DMS 273 treated with DMSO at 0.1 percent for 48 hours (cell line): ENCODE results near the gene RBM20.
"Not testable (repeated sequence)": the region's sequence is repeated elsewhere in the genome, so short reads cannot be mapped to it uniquely, and the experiment has no call there.

Experiments
- DNase-seq: peaks from one replicate; lab custom pipeline; 2025; lab: John Stamatoyannopoulos, UW

Gene RBM20

DNA sequence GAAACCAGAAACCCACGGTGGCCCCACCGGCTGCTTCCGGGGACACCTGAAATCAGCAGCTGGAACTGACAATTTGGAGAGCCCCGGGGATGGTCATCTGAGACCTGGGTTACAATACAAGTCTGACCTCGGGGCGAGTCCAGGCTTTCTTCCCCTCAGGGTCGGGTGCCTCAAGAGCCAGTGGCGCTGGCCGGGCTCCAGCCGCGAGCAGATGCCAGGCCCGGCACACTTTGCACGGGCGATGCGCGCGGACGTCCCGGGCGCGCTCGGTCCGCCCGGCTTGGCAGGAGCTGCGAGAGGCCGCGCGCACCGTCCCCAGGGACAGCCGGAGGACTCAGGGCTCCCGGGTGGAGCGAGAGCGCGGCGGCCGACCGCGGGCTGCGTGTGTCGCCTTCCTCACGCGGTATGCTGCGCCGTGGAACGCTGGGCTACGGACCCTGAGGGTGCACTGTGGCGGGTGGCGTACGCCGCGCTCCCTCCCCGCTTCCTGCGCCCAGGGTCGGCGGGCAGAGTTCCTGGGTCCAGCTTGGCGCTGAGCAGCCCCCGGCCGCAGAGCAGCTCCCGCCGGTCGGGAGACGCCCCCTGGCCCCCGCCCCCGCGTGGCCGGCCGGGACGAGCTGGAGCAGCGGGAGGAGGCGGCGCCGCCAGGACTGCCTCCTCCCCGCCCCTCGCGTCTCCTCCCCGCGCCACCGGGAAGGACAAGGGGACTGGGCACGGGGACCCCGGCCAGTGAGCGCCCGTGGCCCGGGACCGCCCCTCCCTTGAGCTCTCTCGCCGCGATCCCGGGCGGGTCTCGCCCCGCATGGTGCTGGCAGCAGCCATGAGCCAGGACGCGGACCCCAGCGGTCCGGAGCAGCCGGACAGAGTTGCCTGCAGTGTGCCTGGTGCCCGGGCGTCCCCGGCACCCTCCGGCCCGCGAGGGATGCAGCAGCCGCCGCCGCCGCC is at the start of gene RBM20:
TSS of gene RBM20 (plus strand) at position 684 of the 945 bp plus-strand sequence. CDS start at position 803, 119 bp downstream.
- DNase-seq: no peak

DNA sequence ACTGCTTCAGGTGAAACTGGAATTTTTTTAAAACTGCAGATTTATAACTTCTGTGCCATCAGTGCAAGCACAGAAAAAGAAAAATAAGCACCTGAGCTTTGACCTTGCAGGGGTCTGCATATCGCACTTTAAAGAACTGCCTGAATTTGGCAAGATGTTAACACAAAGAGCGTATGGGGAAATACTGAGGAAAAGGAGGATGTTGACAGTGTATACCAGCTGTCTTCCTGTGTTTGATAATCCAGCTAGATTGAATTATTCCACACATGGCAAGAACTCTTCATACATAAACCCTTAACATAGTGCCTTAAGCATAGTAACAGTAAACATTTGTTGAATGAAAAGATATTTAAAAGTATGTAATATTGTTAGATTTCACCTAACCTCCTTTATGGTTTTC is 46.7 kb upstream of the RBM20 start:
- no peak for DNase-seq

DNA sequence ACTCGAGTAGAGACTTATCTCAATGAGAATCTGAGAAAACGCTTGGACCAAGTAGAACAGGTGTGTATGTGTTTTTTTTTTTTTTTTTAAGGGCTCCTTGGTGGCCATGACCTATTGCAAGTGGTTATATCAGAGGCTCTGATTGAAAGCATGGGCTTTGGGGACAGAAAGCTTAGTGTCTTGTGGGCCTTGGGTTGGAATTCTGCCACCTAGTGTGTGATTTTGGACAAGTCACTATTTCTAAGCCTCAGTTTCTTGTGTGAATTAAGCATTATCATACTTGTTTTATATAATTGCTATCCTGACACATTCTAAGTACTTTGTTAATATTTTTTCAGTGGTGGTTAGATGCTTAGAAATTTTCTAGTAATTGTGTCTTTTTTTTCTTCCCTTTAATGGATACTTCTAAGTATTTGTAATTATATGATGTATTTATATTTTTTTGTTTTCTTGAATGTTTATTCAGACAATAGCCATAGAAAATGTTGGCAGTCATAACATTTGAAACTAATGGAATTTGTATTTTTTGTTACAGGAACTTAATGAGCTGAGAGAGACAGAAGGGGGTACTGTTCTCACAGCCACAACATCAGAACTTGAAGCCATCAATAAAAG is 43.5 kb upstream of the RBM20 start:
- DNase-seq: no peak

DNA sequence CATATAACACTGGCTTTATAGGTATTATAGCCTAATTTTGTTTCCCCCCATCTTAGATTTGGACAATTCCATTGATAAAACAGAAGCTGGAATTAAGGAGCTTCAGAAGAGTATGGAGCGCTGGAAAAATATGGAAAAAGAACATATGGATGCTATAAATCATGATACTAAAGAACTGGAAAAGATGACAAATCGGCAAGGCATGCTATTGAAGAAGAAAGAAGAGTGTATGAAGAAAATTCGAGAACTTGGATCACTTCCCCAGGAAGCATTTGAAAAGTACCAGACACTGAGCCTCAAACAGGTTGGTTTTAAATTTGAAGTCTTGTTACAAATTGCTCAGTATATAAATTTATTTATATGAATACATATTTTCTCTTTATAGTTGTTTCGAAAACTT is 42.6 kb upstream of the RBM20 start:
- no peak for DNase-seq

DNA sequence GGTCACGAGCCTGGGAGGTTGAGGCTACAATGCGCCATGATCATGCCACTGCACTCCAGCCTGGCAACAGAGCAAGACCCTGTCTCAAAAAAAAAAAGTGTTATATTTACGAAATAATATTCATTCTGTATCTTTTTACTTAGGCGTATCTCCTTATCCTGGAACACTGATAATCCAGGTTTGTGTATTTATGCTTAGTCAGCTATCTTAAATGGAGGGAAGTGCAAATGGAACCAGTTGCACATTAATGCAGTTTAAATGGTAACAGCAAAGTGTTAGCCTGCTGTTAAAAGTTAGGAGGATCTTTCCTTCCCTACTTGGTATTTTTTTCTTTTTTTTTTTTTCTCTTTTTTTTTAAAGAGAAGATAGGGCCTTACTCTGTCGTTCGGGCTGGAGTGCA is 36.0 kb upstream of the RBM20 start:
- DNase-seq: no peak

DNA sequence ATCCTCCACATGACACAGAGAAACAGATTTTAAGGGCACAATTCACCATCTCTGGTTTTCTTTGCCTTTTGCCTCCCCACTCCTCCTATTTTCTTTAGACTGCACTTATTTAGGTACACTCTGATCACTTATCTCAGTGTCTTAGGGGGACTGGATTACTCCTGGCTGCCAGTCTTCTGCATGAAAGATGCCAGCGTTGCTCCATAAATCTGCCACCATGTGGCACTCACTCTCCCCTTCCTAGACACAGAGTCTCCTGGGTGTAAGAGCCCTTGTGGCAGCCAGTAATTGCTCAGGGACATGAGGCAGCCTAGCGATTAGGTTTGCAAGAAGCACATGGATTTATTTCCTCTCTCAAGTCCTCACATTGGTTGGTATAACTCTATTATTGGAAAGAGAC is 34.5 kb upstream of the RBM20 start:
- peak; percentile 55 for DNase-seq

DNA sequence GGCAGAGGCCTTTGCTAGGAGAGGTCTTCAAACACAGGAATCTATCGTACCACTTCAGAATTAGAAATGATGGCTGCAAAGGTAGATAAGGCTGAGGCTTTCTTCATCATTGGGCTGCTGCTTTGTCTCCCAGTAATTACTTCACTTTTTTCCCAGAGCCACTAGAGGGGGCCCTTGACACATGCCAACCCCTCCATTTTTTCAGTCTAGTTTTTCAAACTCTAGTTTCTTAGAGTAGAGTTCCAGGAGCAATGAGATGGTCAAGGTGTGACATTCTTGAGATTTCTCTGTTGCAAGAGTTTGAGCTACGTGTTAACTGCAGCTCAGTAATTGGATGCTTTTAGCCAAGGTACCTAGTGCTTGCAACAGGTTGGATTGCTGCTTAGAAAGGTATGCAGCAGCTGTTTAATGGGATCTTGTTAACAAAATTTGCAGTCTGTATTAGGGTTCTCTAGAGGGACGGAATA is 33.8 kb upstream of the RBM20 start:
- DNase-seq: peak; percentile 31

DNA sequence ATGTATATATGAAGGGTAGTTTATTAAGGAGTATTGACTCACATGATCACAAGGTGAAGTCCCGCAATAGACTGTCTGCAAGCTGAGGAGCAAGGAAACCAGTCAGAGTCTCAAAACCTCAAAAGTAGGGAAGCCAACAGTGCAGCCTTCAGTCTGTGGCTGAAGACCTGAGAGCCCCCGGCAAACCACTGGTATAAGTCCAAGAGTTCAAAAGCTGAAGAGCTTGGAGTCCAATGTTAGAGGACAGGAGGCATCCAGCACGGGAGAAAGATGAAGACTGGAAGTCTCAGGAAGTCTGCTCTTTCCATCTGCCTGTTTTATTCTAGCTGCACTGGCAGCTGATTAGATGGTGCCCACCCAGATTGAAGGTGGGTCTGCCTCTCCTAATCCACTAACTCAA is 33.4 kb upstream of the RBM20 start:
- not testable (repeated sequence) for DNase-seq

DNA sequence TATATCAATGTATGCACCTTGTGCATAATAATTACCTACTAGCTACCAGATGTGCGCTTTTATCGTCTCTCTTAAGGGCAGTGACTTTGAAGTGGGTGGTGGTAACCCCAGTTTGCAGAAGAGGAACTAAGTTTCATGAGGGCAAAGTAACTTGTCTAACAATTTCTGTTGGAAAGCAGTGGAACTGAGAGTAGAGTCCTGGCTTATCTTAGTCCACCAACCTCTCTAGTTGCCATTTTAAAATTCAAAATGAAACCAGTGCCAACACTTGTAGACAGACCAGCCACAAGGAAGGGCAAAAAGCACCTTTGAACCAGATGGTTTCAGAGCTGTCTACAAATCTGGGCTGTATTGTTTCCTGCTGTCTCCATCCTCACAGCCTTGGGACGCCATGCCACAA is 32.0 kb upstream of the RBM20 start:
- no peak for DNase-seq

DNA sequence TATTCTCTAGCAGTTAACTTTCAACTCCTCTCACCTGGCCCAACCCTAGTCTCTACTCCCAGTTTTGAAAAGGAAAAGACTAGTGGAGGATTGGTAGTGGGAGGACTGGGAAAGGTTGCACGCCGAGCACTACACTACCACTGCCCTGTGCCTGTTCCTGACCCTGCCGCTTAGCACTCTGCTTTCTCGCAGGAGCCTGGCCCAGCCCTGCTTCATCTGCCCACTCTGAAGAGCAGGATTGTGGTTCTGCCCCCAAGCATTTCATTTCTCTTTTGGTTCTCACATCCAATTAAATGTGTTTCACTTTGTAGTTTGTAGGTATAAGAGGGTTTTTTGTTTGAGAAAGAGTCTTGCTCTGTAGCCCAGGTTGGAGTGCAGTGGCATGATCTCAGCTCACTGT is 31.5 kb upstream of the RBM20 start:
- no peak for DNase-seq

DNA sequence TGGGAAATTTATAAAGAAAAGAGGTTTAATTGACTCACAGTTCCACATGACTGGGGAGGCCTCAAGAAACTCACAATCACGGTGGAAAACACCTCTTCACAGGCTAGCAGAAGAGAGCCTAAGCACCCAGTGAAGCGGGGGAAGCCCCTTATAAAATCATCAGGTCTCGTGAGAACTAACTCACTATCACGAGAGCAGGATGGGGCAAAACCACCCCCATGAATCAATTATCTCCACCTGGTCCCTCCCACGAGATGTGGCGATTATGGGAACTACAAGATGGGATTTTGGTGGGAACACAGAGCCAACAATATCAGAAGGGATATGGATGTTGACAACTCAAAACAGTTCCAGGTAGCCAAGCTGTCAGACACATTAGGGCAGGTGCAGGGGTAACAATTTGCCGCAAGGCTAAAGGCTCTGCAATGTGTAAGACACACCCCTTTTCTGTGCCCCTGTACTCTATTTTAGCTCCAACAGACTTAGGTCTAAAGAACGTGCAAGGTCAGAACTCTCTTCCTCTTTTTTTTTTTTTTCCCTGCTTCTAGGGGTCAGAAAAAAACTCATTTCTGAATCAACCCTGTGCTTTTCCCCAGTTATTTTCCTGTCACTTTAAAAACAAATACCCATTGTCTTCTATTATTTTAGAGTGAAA is 30.7 kb upstream of the RBM20 start:
- DNase-seq: no peak

DNA sequence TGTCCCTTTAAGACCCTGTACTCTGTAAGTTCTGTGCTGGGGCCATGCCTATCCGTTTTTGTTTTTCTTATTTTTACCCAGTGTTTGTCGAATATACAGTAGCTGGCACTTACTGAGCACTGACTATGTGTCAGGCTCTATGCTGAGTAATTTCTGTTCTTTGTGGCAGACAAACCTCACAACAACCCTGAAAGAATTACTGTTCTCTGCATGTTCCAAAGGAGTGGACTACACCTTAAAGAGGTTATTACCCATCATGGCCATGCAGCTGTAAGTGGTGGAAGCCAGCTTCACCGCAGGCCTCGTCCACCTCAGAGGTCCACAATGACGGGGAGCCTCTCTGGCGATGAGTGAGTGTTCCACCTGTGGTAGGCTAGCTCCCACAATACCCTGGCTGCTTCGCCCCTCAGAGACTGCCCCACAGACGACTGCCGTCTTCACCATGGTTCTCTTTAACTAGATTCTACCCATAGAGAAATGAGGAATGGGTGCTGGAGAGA is 30.1 kb upstream of the RBM20 start:
- no peak for DNase-seq

DNA sequence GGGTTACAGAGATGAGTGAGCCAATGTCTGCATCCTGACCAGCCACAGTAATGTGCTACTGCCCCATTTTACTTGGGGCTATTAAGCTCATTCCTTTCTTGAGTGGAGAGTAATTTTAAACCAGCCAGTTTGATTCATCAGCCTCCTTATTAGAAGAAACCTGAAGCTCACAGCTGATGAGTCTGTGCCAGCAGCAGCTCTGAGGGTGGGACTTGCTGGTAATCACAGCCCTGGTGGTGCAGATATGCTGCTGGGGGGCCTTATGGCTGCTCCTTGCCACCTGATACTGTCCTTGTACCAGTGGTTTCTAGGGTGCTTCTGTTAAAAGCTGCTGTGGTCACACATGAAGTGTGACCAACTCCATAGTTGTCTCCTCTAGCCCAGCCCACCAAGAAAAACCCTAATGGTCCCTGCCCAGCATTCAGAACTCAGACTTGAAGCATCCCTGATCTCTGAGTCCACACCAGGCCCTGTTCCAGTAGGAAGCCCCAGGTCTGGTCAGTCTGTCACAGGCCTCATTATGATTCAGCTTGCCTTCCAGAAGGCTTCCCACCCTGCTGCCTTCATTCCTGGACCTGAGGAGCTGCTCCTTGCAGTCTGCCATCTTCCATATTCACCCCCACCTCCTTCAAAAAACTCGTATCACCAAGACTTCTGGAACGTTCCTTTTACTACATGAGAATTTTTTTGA is 28.9 kb upstream of the RBM20 start:
- DNase-seq: no peak

DNA sequence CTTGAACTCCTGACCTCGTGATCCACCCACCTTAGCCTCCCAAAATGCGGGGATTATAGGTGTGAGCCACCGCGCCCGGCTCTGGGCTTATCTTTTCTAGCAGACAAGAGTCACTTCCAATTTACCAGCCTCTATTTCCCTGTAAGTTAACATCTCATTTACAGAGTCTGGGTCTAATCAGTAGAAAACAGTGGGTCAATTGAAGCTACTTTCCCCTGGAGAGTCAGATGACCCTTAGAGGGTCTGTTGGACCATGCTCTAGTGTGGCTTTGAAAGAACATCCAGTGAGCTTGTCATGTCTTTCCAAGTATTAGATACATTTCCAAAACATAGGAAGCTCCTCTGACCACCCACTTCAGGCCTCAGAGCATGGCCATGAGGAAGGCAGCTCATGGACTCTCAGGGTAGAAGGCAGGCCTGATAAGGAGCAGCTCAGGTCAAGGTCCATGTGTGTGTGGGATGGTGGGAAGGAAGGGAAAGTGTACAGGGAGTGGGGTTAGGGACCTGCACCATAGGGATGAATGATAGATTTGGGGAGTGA is 27.6 kb upstream of the RBM20 start:
- DNase-seq: no peak

DNA sequence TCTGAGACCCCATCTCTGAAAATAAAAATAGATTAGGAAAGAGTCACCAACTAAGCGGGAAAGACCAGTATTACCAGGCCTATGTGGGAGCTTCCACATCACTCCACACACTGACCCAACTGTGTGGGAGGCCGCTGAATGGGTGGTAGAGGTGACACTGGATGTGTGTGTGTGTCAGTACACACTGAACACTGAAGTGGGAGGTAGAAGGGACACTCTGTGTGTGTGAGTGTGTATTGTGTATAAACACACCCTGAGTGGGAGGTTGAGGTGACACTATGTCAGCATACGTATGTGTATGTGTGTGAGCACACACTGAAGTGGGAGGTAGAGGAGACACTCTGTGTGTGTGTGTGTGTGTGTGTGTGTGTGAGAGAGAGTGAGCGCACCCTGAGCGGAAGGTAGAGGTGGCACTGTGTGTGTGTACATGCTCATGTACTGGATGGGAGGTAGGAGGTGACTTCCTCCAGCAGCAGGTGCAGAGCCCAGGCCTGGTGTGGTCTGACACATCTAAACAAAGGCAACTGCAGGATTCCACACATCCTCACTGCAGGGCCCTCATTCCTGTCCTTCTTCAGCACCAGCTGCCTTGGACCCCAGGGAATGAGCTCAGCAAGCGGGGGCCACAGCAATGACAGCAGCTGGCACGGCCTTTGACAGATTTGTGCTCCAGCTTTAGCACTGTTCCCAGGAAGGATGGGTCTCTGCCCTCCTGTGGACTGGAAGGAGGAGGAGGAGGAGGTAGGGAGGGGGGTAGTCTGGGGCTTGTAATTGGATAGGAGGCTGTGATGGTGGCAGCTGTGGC is 26.5 kb upstream of the RBM20 start:
- no peak for DNase-seq

DNA sequence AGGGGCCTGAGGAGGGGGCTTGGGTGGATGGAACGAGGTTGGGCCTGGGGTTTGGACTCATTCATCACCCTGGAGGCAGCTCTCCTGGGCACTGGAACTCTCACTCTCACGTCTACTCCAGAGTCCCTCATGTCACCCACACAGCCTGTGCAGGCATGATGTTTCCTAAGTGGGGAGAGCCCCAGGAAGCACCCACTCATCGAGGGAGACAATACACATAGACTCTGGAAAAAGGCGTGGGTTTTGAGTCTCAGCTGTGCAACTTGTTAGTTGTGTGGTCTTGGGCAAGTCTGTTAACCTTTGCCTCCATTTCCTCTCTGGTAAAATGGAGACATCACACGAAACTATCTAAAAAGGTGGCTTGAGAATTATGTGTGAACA is 25.9 kb upstream of the RBM20 start:
- DNase-seq: no peak

DNA sequence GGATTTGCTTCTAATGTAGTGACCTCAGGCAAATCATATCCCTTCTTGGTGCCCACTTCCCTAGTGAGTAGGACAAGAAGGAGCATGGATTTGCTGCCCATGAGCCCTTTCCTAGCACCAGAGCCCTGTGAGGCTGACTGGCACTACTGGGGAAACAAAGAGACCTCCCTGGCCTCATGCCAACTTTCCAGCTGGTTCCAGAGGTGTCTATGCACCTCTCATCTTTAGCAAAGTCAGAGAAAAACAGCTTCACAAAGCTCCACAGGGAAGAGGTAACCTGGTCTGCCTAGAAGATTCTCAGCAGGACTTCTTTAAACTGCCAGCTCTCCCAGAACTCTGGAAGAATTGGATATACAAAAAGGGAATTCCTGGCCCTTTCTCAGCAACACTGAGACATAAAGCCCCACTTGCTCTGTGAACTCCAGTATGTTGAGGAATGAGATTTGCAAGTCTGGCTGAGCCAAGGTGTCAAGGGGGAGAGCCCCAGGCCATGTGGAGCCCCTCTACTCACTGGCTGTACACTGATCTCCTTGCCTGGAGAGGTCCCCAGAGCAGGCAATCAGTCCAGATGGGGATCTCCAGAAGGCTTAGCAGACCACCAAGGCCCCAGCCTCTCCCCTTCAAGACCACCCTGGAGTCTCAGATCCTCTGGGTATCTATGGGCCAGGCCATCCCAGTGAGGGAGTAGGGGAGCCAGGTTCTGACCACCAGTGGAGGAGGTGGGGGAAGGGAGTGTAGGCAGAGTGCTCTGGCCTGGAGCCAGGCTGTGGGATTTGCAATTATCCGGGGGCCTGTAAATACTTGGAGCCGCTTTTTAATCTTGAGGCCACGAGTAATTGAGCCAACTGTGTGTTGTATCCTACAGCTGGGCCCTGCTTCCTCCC is 24.4 kb upstream of the RBM20 start:
- no peak for DNase-seq

DNA sequence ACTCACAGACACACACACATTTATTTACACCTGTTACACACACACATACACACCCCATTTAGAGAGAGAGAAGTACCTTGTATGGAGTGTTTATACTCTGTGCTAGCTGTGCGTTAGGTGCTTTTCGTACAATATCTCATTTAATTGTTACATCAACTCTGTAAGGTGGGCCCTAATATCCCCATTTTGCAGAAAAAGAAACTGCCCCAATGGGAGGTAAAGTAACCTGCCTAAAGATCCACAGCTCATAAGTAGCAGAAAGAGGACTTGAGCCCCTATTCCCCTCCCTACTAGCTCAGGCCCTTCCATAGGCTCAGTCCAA is 23.8 kb upstream of the RBM20 start:
- DNase-seq: no peak

DNA sequence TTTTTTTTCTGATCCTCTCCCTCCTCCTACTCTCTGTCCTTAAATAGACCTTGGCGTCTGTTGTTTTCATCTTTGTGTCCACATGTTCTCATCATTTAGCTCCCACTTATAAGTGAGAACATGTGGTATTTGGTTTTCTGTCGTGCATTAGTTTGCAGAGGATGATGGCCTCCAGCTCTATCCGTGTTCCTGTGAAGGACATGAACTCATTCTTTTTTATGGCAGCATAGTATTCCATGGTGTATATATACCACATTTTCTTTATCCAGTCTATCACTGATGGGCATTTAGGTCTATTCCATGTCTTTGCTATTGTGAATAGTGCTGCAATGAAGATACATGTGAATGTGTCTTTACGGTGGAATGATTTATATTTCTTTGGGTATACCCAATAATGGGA is 20.8 kb upstream of the RBM20 start:
- DNase-seq: not testable (repeated sequence)

DNA sequence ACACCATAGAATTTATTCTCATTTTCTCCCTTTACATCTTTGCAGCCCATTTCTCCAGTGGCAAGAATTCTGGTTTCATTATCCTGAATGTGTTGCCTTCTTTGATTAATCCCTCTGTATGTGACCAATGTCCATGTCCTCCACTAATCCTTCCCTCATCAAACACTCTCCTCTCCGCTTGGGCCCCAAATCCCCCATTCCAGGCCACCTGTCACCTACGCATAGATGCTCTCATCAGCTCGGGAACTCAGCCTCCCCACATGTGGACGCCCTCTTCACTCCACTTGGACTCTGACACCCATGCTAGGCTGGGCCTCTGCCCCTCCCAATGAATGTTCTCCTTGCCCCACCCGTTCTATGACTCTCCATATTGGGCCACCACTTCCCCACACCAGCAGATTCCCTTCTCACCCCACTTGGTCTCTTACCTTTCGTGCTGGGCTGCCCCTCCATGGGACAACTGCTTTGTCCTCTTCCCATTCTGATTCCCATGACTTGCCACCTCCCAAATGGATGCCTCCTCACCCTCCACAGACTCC is 18.7 kb upstream of the RBM20 start:
- no peak for DNase-seq
